Measurements from ENCODE around the gene CATSPERB. TPM values are rescaled to one million over a fixed set of nuclear protein-coding genes. Genes with fewer than 3 reads are reported as not detected.

Gene CATSPERB
- polyA plus RNA-seq, 1 experiment: not detected

- no peak for DNase-seq (ENCODE audit: low read depth, low spot score)
- TF ChIP-seq, protein P1, sequence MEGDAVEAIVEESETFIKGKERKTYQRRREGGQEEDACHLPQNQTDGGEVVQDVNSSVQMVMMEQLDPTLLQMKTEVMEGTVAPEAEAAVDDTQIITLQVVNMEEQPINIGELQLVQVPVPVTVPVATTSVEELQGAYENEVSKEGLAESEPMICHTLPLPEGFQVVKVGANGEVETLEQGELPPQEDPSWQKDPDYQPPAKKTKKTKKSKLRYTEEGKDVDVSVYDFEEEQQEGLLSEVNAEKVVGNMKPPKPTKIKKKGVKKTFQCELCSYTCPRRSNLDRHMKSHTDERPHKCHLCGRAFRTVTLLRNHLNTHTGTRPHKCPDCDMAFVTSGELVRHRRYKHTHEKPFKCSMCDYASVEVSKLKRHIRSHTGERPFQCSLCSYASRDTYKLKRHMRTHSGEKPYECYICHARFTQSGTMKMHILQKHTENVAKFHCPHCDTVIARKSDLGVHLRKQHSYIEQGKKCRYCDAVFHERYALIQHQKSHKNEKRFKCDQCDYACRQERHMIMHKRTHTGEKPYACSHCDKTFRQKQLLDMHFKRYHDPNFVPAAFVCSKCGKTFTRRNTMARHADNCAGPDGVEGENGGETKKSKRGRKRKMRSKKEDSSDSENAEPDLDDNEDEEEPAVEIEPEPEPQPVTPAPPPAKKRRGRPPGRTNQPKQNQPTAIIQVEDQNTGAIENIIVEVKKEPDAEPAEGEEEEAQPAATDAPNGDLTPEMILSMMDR (IDR thresholded peaks at IDR 0.05; ENCODE audit: low read depth, low read length): no peak
- H3K4me3 ChIP-seq (ENCODE audit: low read depth, low read length): no peak overlapping the region
- H3K9me3 ChIP-seq (ENCODE audit: control insufficient read depth, insufficient read depth, low read length): no peaks in the 10 kb centered on the region
- H3K27me3 ChIP-seq (ENCODE audit: control insufficient read depth, insufficient read depth, low read length): no peaks in the 10 kb centered on the region
- ChIA-PET CTCF (interaction anchor here (0.6 kb wide), 1 partner anchor 9 kb away, joined by 3 read pairs; no protein-coding TSS in a partner anchor), POLR2A (no interaction called here)
- no peak overlapping the region for H3K27ac ChIP-seq (ENCODE audit: low read depth, low read length)
These were observed 1.1 kb upstream of the CATSPERB start for GRCh38 chr14:91732859-91733477.

- ChIA-PET CTCF (interaction anchor here (0.6 kb wide), 1 partner anchor 8 kb away, joined by 3 read pairs; no protein-coding TSS in a partner anchor), POLR2A (no interaction called here)
- H3K9me3 ChIP-seq (ENCODE audit: control insufficient read depth, insufficient read depth, low read length): no peaks in the 10 kb centered on the region
- H3K4me3 ChIP-seq (ENCODE audit: low read depth, low read length): no peak overlapping the region
- no peaks in the 10 kb centered on the region for H3K27me3 ChIP-seq (ENCODE audit: control insufficient read depth, insufficient read depth, low read length)
- TF ChIP-seq, protein P1 (IDR thresholded peaks at IDR 0.05; ENCODE audit: low read depth, low read length): no peak
- no peak for DNase-seq (ENCODE audit: low read depth, low spot score)
- H3K27ac ChIP-seq (ENCODE audit: low read depth, low read length): no peak overlapping the region
These were observed 553 bp upstream of the CATSPERB start for GRCh38 chr14:91732439-91732838.

- TF ChIP-seq, protein P1 (IDR thresholded peaks at IDR 0.05; ENCODE audit: low read depth, low read length): no peak
- DNase-seq (ENCODE audit: low read depth, low spot score): no peak
- ChIA-PET CTCF (no interaction called here), POLR2A (interaction anchor here (0.6 kb wide), 1 partner anchor 40 kb away, joined by 14 read pairs; no protein-coding TSS in a partner anchor)
- Histone ChIP-seq H3K27ac (ENCODE audit: low read depth, low read length) (no peak overlapping the region), H3K9me3 (ENCODE audit: control insufficient read depth, insufficient read depth, low read length) (no peaks in the 10 kb centered on the region), H3K4me3 (ENCODE audit: low read depth, low read length) (no peak overlapping the region), H3K27me3 (ENCODE audit: control insufficient read depth, insufficient read depth, low read length) (no peaks in the 10 kb centered on the region)
These were observed 868 bp downstream of the CATSPERB start for GRCh38 chr14:91731018-91731417.

DNA sequence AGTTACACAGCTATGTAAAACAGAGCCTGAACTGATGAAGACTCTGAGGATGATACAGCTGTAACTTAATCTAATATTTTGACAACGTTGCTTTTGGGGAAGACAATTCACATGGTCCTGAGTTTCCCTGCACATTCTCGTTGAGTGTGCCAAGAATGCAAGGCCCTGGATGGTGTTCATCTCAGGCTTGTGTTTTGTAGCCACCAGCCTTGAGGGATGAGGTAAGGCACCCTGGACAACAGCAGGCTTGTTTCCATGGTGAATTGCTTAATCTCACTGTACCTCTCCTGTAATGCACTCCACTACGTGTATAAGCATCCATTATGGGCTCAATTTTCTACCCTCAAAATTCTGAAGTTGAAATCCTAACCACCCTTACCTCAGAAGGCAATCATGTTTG, 2.1 kb downstream of the CATSPERB start:
- TF ChIP-seq, protein P1 (IDR thresholded peaks at IDR 0.05; ENCODE audit: low read depth, low read length): no peak
- H3K27me3 ChIP-seq (ENCODE audit: control insufficient read depth, insufficient read depth, low read length): no peaks in the 10 kb centered on the region
- DNase-seq (ENCODE audit: low read depth, low spot score): no peak
- H3K27ac ChIP-seq (ENCODE audit: low read depth, low read length): no peak overlapping the region
- H3K4me3 ChIP-seq (ENCODE audit: low read depth, low read length): no peak overlapping the region
- POLR2A ChIA-PET: no interaction called here
- H3K9me3 ChIP-seq (ENCODE audit: control insufficient read depth, insufficient read depth, low read length): no peaks in the 10 kb centered on the region
- CTCF ChIA-PET: no interaction called here

GRCh38 chr14:91728616-91729183, 3.2 kb downstream of the CATSPERB start:
- ChIA-PET CTCF (no interaction called here), POLR2A (no interaction called here)
- no peak for DNase-seq (ENCODE audit: low read depth, low spot score)
- TF ChIP-seq, protein P1 (IDR thresholded peaks at IDR 0.05; ENCODE audit: low read depth, low read length): no peak
- H3K27ac ChIP-seq (ENCODE audit: low read depth, low read length): no peak overlapping the region
- no peak overlapping the region for H3K4me3 ChIP-seq (ENCODE audit: low read depth, low read length)
- no peaks in the 10 kb centered on the region for H3K27me3 ChIP-seq (ENCODE audit: control insufficient read depth, insufficient read depth, low read length)
- H3K9me3 ChIP-seq (ENCODE audit: control insufficient read depth, insufficient read depth, low read length): no peaks in the 10 kb centered on the region
